SK-N-SH treated with all-trans-retinoic acid at 6 μM for 48 hours (cell line): ENCODE data around the gene ATP13A2.

Experiments used
- CREB5 ChIP-seq: fragments of 250-450 bp; sonication (Bioruptor Pico); IDR thresholded peaks from 2 replicates; pipeline ENCODE4 v1.5.1; 2020; ENCODE audit warnings: low read depth, mild to moderate bottlenecking, moderate library complexity
- ZFP30 ChIP-seq: fragments of 450-650 bp; formaldehyde crosslinking; IDR thresholded peaks from 2 replicates; pipeline ENCODE4 v1.5.0; 2022; ENCODE audit warnings: mild to moderate bottlenecking, moderate library complexity

GRCh38 chr1:17045150-17045549, 33.4 kb upstream of the ATP13A2 start:
- TF ChIP-seq CREB5, result no peak
- TF ChIP-seq ZFP30 (CRISPR knock-in tag), result no peak
